ENCODE results near the gene SPPL3. TPM values are rescaled to one million over a fixed set of nuclear protein-coding genes. Genes with fewer than 3 reads are reported as not detected.
"Not testable (repeated sequence)": the region's sequence is repeated elsewhere in the genome, so short reads cannot be mapped to it uniquely, and the experiment has no call there.

Gene SPPL3
- polyA plus RNA-seq, 12 donors, result 21.9 to 72.7 (median 58.4) TPM; not detected in 1

DNA sequence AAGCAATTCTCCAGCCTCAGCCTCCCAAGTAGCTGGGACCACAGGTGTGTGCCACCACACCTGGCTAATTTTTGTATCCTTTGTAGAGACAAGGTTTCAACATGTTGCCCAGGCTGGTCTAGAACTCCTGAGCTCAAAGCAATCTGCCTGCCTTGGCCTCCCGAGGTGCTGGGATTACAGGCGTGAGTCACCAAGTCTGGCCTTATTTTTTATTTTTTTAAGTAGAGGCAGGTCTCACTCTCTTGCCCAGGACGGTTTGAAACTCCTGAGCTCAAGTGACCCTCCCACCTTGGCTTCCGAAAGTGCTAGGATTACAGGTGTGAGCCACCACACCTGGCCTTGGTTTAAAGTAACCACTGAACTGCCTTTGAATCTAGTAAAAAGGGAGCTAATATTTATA is 56.8 kb downstream of the SPPL3 start:
- DNase-seq, result no peak

- DNase-seq, result no peak
These were observed 57.4 kb downstream of the SPPL3 start for GRCh38 chr12:120846721-120847120.

DNA sequence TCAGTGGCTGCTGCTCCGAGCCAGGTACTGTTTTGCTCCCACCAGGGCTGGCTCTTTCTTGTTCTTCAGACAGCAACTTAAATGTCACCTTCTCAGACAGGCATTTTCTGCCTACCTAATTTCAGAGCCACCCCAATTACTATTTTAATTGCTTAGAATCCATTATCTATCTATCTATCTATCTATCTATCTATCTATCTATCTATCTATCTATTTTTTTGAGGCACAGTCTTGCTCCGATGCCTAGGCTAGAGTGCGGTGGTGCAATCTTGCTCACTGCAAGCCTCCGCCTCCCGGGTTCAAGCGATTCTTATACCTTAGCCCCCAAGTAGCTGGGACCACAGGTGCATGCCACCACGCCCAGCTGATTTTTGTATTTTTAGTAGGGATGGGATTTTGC is 58.5 kb downstream of the SPPL3 start:
- no peak for DNase-seq

- no peak for DNase-seq
These were observed 59.2 kb downstream of the SPPL3 start for GRCh38 chr12:120844768-120845449.

GRCh38 chr12:120844297-120844696 is 59.9 kb downstream of the SPPL3 start:
- no peak for DNase-seq

DNA sequence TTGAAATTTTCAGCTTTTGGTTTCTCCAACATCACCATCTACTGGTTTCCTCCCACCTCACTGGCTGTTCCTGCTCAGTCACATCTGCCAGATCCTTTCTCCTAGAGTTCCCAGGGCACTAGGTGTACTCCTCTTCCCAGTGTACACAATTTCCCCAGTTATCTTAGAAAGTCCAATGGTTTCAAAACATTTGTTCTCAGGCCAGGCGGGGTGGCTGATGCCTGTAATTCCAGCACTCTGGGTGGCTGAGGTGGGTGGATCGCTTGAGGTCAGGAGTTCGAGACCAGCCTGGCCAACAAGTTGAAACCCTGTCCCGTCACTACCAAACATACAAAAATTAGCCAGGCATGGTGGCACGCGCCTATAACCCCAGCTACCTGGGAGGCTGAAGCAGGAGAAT is 60.7 kb downstream of the SPPL3 start:
- DNase-seq, result no peak

- no peak for DNase-seq
These were observed 61.6 kb downstream of the SPPL3 start for GRCh38 chr12:120842595-120842994.

GRCh38 chr12:120841525-120841924 is 62.6 kb downstream of the SPPL3 start:
- DNase-seq, result no peak

GRCh38 chr12:120839503-120839902 is 64.7 kb downstream of the SPPL3 start:
- no peak for DNase-seq

- not testable (repeated sequence) for DNase-seq
These were observed 65.4 kb downstream of the SPPL3 start for GRCh38 chr12:120838629-120839383.

GRCh38 chr12:120836114-120836684 is 68.0 kb downstream of the SPPL3 start:
- no peak for DNase-seq

GRCh38 chr12:120835657-120836056 is 68.5 kb downstream of the SPPL3 start:
- no peak for DNase-seq

DNA sequence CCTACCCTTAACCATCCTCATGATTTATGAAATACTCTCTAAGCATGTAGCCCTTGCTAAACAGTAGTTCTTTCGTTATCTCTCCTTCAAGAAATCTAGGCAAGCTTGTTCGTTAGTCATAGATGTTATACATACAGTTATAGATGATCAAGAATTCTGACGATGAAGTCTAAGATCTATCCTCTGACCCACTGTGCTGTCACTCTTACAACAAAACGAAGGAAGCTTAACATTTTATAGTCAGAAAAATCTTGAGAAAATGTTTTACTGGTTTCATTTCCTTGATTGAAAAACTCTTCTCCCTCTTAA is 68.9 kb downstream of the SPPL3 start:
- no peak for DNase-seq

- no peak for DNase-seq
These were observed 69.5 kb downstream of the SPPL3 start for GRCh38 chr12:120834489-120835303.

- DNase-seq, result no peak
These were observed 70.3 kb downstream of the SPPL3 start for GRCh38 chr12:120833849-120834248.

- no peak for DNase-seq
These were observed 71.4 kb downstream of the SPPL3 start for GRCh38 chr12:120832737-120833136.

GRCh38 chr12:120831648-120832267 is 72.4 kb downstream of the SPPL3 start:
- DNase-seq, result no peak

GRCh38 chr12:120830966-120831365 is 73.2 kb downstream of the SPPL3 start:
- no peak for DNase-seq

GRCh38 chr12:120830052-120830940 is 73.9 kb downstream of the SPPL3 start:
- no peak for DNase-seq

- no peak for DNase-seq
These were observed 77.8 kb downstream of the SPPL3 start for GRCh38 chr12:120826335-120826734.

DNA sequence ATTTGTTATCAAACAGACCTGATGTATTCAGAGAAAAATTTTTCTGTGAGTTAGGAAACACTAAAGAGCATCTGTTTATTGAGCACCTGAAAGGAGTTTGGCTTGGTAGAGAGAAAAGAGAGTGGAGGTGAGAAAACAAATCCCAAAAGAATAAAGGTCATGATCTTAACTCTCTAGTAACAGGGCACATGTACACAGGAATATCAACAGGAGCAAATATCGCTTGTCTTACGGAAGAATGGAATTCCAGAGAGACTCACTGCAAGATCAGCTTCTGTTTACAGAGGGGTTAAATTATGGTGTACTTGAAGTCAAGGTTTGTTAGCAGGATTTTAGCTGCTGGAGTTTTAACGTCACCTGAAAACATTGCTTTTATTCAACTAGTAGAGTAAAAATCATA is 78.8 kb downstream of the SPPL3 start:
- DNase-seq, result no peak
